ENCODE measurements around the gene NDUFS6.

Gene NDUFS6

DNA sequence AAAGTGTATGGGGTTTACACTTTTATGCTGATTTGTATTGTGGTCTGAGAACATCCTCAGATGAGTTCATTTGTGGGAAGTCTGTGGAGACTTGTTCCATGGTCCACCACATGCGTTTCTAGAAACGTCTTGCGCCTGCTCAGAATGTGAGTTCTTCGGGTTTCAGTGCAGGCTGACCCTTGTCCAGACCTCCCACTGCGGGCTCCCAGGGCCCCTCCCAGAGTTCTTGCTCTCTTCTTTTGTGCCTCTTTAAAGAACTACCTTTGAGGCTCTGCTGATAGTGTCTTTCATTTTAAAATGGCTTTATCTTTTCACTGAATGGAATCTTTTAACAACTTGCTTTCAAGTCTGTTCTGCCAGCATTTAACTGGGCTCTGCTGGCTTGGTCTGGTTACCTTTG, 17.6 kb downstream of the NDUFS6 start:
- no peak for DNase-seq

DNA sequence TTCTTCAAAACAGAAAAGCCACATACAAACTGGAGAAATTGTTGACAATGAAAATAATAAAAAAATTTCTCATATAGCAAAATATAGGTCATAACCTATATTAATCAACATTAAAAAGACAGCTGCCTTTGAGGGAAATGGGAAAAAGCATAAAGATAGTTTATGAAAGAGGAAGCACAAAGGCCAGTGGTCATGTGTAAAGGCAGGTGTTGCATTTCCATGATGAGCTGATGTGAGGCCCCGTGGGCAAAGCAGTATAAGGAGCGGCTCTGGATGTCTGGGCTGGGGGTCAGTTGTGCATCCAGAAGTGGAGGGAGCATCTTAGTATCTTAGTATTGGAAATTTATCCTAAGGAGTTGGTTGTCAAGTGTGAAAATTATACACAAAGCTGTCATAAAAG, 18.3 kb downstream of the NDUFS6 start:
- DNase-seq = no peak

DNA sequence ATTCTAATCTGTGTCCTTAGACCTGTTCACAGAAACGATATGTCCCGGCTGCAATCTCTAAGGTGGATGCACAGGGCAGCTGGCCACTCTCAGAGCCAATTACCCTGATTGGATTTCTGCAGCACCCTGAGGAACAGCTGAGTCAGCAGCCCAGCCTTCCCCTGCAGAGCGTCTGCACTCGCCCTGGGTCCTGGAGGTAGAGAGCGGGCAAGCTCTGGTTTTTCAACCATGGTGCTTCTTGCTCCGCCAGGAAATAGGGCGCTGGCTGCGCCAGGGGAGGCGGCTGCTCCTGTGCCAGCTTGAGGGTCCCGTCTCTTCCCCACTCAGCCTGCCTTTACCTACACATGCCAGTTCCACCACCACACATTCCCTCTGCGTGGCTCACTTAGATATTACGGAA, 19.2 kb downstream of the NDUFS6 start:
- no peak for DNase-seq

DNA sequence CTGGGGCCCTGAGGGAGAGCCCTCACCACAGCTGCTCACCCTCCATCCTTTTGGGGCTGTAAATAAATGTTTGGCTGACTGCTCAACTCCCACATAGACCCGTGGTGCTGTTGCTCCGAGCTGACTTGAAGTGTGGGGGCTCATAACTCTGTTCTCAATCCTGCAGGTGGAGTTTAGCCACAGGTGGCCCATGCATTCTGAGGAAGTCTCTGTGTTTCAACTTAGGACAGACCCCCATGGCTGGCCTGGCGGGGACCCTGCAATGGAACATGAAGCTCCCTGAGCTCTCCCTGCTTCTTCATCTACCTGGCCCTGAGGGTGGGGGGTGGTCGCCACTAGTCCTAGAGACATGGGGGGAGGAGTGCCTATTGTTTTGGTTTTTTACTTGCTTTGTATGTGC, 19.7 kb downstream of the NDUFS6 start:
- no peak for DNase-seq

DNA sequence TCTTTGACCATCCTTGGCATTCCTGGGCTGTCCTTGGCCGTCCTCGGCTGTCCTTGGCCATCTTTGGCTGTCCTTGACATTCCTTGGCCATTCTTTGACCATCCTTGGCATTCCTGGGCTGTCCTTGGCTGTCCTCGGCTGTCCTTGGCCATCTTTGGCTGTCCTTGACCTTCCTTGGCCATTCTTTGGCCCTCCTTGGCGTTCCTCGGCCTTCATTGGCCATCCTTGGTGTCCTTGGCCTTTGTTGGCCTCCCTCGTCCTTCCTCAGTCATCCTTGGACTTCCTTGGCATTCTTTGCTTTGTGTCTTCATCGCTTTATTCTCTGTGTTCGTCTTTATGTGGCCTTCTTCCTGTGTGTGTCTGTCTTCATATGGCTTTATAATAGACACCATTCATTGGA, 20.7 kb downstream of the NDUFS6 start:
- no peak for DNase-seq

DNA sequence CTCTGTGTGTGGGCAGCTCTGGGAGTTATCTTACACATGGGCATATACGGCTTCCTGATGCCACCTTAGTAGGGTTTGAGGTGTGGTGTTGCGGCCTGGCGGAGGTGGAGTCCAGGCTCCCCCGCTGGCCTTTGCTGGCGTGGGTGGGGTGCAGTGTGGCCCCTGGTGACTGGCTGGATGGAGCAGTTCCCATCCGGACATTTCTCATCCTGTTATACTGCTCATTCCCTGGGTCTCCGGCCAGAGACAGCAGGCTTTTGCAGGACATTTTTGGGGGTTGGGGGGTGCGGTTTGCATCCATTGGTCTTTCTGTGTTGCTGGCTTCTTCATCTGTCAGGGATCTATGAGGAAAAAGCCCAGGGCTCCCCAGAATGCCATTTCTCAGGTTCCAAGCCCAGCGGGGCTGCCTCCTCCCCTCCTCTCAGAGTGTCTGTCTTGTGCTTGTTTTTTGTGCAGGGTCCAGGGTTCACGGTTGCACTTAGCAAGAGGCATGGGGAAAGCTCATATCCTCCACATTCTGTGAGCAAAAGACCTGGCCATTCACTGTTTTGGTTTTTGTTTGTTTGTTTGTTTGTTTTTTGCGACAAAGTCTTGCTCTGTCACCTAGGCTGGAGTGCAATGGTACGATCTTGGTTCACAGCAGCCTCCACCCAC, 22.3 kb downstream of the NDUFS6 start:
- no peak for DNase-seq

DNA sequence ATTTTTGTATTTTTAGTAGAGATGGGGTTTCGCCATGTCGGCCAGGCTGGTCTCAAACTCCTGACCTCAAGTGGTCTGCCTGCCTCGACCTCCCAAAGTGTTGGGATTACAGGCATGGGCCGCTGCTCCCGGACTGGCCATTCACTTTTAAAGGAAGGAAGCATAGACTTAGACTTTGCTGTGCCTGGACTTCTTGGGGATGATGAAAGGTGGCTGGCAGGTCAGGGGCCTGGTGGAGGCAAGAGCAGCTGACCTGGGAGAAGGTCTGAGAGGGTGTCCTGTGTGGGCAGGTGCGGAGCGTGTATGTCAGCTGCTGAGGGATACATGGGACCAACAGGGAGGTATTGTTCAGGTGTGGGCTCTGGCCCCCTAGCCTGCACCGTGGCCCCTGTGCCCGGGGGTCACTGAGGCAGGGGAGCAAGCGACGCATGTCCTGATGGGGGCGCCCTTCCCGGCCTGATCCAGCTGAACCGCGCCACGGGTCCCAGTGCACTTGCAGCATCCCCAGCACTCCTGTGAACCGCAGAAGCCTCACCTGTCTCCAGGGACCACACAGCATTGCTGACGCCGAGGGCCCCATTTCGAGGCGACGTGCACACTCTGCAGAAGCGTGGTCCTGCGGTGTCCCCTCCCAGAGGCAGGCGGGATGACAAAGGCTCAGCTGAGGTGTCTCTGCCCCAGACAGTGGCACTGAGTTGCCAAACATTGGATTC, 23.1 kb downstream of the NDUFS6 start:
- DNase-seq = no peak

DNA sequence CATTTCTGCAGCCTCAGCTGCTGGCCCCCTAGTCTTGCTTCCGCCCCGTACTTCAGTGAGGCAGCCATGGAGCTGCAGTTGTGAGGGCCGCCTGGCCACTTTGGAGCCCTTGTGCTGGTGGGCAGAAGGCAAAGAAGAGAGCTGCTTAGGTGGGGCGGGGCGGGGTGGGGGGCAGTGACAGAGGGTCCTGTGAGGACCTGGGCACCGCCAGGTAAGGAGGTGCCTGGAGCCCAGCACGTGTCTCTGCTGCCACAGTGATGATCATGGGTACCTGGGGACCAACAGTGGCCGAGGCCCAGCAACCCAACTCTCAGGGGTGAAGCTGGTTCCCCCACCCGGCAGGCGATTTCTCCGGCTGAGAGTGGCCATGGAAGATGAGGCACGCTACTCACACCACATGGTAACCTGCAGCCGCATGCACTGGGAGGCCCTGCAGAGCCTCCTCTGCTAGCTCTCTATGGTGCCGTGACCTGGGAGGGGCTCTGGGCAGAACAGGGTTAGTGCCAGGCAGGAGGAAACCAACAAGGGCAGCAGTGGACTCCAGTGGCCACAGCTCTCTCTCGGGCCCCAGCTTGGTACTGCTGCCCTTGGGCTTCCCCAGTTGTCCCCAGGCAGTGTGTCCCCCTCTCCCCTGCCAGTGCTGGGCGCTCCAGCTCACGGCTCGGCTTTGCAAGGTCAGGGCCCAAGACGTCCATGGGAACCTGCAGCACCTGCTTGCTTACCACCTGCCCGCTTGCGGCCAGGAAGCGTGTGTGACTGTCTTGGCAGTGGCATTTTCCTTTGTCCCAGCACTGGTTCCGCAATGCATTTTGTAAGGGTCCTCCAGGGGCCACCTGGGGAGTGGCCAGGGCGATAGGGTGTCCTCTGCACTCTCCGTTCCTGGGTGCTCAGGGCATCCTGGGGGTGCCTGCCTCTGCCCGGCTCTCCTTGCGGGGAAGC, 24.0 kb downstream of the NDUFS6 start:
- no peak for DNase-seq

DNA sequence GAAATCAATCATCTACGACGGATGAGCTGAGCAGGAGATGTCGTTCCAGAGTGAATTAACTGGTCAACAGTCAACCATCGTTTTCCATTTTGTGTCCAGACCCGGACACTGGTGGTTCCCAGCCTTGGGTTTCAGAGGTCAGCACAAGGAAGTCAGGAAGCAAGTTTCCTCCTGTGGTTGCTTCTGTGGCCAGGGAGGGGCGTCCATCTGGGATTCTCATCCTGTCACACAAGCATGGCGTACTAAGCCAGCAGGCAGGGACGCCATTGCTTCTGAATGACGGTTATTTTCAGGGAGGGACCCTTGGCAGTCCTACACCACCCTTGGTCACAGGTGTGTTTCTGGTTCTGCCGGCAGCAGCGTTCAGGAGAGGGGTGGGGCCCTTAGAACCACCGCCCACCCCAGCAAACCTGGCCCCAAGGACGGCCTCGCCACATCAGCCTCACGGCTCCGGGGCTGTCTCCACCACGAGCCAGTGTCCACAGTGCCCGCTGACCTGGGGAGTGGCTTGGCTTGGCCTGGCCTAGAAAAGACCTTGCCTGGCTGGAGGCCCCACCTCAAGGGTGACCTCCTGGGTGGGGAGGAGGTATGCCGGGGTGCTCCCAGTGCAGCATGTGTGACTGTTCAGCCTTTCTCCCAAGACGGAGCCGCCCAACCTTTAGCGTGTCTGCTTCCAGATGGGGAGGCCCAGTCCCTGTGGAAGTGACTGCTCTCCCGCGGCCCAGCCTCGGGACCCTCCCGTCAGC, 25.2 kb downstream of the NDUFS6 start:
- DNase-seq = no peak

DNA sequence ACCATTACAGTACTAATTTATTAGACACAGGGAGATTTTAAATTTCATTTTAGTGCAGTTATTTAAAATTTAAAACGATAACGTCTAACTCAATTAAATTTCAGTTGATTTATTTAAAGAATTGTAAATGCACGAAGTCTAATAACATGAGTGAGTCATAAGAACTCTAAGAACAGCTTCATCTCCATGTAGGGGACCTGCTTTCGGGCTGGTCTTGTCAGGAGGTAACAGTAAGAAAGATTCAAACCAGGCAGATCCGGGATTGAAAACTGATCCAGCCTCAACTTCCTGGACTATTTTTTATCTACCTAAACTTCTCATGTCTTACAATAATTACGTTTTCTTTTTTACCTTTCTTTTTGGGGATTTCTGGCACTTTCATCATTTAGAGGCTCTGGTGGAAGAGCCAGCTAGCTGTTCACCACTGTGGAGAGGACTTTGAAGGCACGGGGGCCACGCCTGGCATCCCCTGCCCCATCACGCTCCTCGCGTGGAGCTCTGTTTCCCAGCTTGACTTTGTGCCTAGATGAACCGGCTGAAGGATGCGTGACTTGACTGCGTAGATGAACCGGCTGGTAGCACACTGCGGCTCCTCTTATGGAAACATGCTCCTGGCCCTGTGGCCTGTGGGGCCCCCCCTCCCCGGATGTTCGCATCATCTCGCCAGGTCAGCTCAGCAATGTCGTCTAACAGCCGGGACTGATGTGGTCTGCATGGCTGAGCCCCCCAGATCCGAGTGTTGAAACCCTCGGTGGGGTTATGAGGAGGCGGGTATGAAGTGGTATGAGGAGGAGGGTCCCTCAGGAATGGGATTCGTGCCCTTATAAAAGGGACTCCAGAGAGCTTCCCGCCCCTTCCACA, 26.0 kb downstream of the NDUFS6 start:
- no peak for DNase-seq

DNA sequence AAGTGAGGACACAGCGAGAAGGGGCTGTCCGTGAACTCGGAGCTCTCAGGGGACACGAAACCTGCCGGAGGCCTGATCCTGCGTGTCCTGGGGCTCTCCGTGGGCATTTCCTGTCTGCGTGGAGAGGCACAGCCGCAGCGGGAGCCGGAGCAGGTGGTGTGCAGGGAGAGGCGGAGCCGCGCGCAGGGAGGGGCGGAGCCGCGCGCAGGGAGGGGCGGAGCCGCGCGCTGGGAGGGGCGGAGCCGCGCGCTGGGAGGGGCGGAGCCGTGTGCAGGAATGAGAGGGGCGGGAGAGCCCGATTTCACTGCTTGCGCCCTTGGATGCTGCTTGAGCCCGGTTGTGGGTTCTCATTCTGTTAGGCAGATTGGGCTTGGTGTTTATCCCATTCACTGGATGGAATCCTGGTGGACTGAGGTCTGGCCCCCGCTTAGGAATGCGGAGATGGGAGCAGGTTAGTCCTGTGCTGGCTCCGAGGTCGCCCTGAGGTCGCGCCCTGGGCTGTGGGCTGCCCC, 26.7 kb downstream of the NDUFS6 start:
- DNase-seq = peak in 1 of 2 donors; percentile 15

DNA sequence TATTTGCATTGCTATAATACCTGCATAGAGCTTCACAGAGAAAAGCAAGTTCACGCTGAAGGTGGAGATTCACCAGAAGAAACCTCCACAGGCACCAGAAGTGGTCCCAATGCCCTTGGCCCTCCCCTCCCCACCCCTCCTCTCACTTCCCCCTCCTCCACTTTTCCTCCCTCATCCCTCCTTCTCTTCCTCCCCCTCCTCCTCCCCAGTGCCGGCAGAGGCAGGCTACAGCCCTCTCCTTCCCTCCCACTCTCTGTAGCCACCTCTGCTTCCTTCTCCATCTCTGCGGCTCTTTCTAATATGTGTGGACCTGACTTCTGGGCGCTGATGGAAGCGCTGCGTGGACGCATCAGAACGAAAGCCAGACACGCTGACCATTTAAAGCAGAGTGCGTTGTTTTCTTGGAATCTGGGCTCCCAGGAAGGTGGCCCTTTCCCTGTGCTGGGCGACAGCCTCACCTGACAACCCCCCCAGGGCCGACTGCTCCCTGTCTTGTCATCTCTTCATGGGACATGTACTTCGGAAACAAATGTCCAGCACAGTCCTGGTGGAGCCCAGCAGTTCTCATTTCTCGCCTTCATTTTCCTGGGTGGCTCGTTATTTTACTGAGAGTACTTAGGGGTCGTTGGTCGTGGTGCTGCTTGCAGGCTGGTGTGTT, 29.5 kb downstream of the NDUFS6 start:
- no peak for DNase-seq

DNA sequence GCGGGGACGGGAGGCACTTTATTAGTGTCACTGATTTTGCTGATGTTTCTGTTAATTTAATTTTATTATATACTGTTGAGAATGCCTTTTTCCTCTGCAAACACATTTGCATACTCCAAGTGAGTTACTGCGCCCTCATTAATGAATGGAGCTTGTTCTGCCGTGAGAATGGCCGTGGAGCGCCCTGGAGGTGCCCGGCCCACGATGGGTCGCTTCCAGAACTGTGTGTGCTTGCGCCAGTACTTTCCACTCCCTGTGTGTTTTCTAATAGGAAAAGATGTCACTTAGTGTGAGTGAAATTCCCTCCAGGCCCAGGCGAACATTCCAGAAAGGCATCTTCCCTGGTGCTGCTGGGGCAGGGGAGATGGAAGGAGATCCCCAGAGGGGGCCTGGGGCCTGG, 30.1 kb downstream of the NDUFS6 start:
- no peak for DNase-seq

DNA sequence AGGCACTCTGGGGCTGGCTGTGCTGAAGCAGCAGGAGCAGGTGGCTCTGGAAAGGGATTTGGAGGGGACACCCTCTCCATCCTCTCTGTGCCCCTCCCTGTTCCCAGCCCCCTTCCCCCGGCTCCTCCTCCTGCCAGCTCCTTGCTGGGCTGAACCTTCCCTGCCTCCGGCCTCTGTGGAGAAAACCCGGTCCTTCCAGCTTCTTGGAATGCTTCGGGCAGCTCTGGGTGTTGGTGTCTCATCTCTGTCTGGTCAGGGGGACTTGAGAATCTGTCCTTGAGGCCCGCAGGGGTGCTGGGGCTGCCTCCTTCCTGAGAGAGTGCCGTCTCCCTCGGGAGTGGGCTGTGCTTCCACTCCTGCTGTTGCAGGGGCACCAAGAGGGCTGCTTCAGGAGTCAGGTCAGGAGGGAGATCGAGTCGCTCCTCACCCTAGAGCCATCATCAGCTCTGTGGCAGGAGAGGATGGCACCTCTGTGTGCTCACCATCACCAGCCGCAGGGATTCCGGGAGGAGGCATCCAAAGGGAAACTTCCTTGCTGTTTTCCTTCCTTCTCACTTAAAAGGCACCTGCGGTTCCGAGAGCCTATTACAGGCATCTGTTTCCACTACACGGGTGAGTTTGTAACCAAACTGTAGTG, 30.6 kb downstream of the NDUFS6 start:
- no peak for DNase-seq

DNA sequence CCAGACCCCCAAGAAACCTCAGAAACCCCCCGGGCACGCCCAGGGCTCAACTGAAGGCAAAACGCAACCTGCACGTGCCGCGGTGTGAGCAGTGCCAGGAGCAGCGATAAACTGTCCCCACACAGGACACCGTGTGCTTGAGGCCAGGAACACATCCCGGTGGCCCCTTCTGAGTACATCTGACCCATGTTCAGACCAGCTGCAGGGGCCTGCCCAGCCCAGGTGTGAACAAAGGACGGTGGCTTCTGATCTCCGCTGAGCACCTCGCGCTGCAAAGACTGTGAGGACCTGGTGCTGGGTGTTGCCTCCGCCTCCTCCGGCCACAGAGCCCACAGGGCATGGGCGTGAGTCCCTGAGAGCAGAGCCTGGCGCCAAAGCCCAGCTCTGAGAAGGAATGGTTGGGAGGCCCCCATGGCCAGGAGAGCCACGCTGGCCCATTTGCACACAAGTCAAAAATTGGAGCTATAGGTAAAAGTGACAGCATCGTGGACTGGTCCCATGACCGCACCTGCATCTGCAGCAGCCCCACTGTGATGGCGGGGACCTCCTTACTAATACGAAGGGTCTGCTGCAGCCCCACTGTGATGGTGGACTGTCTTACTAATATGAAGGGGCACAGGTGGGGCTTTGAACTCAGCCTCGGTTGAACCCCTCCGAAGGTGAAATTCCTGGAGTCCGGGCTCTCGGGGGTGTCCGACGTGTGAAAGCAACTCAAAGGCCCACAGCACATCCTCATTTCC, 31.5 kb downstream of the NDUFS6 start:
- no peak for DNase-seq

DNA sequence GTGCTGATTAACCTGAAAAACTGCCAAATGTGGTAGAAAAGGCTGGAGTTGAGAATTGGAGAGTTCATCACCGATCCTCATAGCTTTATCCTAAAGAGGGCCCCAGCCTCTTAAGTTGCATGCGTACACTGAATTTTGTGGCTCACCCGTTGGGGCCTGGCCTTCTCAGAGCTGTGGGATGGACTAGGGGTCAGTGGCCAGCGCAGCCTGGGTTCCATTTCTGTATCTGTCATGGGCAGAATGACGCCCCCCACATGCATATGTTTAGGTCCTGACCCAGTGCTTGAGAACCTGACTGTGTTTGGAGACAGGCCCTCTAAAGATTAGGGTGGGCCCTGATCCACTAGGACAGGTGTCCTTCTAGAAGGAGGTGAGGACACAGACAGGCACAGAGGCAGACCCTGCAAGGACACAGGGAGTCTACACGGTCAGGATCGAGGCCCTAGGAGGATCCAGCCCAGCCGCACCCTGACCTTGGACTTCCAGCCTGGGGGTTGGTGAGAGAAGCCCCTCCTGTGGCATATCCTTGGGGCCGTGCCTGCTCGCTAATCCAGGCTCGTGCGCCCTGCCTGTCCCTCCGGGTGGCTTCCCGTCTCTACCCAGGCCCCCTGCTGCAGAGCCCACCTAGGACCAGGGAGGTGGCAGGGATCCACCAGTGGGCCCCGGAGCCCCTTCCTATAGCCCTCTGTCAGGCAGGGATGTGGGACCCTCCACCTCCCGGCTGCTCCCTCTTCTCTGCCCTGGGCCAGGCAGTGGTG, 32.2 kb downstream of the NDUFS6 start:
- DNase-seq = no peak

DNA sequence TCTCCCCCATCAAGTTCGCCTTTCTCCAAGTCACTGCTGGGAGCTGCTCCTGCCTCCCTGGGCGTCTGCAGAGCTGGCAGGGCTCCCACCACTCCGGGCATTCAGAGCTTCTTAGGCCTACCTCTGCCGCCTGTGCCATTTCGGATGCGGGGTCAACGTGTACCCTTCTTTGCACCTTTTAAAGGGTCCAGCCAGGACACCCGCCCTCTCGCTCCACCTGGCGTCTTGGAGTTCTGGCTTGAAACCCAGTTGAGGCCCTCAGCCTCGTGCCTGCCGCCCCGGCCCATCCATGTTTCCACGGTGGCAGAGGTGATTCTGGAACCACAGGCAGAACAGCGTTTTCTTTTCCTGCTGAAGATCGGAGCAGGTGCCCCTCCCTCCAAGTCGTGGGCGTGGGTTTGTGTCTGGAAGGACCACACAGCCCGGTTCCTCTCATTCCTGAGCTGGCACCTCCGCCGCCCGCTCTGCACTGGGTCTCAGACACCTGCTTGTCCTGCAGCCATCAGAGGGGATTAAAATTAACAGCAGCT, 32.9 kb downstream of the NDUFS6 start:
- no peak for DNase-seq

DNA sequence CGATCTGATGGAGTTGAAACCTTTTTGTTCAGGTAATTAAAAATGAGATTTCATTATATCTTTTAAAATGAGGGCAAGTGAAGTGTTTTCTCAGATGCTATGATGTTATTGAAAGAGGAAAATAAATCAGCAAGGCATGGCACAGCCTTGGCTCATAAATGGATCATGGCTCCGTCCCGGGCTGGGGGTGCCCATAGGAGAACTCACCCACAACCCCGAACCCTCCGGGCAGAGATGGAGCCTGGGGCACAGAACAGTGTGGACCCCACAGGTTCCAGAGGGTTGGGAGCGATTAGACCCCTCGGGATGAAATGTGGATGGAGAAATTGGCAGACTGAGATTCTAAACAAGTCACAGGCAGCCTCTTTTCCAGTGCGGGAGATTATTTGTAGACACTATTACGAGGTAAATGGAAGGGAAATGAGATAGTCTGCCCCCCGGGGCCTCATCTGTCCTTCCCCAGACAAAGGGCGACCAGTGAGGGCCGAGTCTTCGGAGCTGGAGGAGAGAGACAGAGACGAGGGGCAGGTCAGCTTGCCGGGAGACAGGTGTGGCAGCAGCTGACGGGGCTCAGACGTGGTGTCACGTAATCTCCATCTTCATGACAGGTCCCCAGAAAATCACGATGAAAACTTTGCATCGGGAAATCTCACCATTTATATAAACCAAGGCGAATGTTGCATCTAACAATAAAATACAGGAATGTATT, 33.7 kb downstream of the NDUFS6 start:
- DNase-seq = no peak

All from stimulated activated CD4-positive, alpha-beta T cell treated with anti-CD3 and anti-CD28 coated beads, Interleukin-2, amount 100 ng/mL, for 24 hours (primary cell).